HPDE6-E6E7 (cell line): ENCODE measurements around the gene IMPA2.

ENCODE experiments used
- DNase-seq: peaks from one replicate; pipeline ENCODE4 v3.0.0; 2011; ENCODE audit warnings: missing footprints; ENCODE audit errors: extremely low spot score

The IMPA2 gene

DNA sequence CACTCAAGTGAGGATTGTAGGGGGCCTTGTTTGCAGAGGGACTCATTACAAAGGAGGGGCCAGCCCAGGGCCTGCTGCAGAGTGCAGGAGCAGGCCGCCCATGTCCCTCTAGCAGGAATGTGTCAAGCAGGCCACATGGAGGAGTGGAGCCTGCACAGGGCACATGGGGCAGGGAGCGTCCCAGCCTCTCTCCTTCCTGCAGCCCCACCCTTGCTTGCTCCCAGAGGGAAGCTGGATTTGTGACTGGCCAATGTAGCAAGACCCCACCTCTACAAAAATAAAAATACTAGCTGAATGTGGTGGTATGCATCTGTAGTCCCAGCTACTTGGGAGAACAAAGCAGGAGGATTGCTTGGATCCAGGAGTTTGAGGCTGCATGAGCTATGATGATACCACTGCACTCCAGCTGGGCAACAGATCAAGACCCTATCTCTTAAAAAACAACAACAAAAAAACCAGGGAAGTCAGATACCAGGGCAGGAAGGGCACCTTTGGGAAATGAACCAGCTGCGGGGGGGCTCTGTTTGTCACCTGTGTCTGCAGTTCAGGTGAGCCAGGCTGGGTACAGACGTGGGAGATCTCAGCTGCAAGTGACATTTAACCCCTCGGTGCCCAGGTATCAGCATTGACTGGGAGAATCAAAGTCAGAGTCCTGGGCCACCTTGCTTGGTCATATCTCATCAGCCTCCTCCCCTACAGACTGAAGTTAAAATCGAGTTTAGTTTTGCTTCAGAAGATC, 27.7 kb downstream of the IMPA2 start:
- no peak for DNase-seq

- no peak for DNase-seq
Observed at GRCh38 chr18:12009581-12010140, 28.4 kb downstream of the IMPA2 start.

- no peak for DNase-seq
Observed at GRCh38 chr18:12010187-12010802, 29.0 kb downstream of the IMPA2 start.

DNA sequence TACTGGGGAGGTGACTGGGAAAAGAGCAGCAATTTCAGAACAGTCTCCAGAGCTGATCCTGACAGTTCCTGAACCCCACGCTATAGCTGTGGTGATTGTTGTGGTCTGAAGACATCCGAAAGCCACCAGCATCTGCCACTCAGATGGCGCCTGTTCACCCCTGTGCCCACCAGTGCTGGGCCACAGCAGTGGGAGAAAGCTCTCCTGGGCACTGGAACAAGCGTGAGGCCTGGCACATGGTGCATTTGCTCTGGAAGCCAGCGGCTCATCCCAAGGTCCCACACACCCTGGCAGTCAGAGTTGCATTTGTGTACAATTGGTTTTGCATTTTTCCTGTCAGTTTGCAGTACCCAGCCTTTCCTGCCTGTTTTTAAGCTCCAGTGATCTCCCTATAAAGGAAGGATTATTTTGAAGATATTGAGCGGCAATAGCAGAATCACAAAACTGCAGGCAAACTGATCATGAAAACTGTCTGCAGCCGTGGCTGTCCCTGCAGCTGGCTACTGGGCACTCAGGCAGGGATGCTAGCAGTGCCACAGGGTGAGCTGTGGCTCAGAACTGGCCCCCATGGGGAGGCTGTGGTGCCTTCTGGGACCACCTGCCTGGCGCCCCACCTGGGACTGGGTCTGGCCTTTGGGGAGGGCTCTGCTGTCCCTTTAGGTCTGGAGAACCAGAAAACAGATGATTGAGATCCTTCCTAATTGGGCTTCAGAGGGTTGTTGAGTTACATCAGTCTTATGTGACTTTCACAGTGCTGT, 30.1 kb downstream of the IMPA2 start:
- no peak for DNase-seq

DNA sequence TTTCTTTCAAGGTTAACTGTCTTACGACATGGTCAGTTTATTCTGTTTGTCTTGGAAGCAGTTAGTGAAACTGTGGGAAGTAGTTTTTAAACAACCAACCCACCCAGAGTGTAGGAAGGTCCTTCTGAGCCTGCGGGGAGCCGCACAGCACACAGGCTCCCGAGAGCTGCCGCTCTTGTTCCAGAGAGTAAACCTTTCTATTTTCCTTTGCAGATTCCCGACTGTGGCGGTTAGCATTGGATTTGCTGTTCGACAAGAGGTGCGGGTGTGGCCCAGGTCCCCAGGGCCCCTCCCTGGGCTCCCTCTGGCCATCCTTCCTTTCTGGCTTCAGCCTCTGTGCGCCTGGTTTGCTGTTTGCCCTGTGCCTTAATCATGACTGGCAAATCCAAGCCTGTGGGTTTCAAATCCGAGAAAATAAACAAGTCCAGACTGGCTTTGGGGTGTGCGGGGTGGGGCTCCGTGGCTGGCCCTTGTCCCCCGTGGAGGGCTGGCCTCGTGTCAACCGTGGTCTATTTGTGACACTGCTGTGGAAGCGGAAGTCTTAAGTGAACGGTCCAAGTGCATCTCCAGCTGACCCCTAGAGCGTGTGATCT, 30.7 kb downstream of the IMPA2 start:
- DNase-seq = no peak

GRCh38 chr18:12012697-12013096, 31.4 kb downstream of the IMPA2 start:
- DNase-seq = no peak

GRCh38 chr18:12013186-12013916, 32.0 kb downstream of the IMPA2 start:
- DNase-seq = no peak

DNA sequence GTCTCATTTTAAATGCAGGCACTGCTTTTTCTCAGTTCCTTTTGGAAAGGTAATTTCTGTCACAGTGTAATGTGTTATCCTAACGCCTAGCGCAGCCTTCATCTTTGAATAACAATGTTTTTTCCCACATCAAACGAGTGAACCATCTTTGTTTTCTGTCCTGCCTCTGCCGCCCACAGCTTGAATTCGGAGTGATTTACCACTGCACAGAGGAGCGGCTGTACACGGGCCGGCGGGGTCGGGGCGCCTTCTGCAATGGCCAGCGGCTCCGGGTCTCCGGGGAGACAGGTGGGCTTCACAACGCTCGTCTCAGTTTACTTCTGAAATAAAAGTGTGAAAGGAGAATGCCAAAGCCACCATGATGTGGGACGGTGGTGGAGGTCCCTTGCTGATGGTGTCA, 32.8 kb downstream of the IMPA2 start:
- no peak for DNase-seq

DNA sequence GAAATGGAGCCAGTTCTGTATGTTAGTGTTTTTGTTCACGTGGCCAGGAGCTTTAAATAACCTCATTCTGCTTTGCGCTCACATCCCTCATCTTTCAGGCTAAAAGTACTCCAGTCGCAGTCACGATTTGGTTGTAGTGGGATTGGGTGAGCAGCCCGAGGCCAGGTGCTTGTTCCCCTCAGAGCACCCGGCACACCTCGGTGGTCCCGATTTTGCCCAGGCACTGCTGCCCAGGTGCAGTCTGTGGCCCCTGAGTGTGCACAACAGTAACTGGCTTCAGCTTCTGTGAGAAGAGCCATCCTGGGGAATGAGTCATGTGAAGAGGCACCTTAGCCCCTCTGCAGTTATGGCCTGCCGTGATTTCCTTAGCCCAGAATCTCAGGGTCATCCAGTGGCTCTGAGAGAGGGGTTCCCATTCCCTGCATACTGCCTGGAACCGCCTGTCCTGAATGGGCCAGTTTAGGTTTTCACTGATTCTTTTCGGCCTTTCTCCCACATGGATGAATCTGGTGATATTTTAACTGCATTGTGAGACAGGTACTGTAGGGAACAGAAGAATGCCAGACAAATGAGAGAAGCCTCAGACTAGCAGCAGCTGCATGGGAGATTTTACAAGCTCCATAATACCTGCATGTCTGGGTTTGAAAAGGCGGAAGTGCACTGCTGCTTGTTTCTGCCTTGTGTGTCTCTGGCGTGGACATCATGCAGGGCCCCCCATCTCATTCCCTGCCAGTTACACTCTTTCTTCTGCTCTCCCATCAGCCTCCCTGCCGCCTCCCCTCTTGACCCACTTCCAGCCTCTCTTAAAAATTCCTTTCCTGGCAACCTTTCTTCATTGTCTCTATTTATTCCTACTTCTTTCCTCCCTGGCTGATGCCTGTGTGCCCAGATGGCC, 33.5 kb downstream of the IMPA2 start:
- DNase-seq = no peak

GRCh38 chr18:12015416-12016062, 34.2 kb downstream of the IMPA2 start:
- DNase-seq = no peak

DNA sequence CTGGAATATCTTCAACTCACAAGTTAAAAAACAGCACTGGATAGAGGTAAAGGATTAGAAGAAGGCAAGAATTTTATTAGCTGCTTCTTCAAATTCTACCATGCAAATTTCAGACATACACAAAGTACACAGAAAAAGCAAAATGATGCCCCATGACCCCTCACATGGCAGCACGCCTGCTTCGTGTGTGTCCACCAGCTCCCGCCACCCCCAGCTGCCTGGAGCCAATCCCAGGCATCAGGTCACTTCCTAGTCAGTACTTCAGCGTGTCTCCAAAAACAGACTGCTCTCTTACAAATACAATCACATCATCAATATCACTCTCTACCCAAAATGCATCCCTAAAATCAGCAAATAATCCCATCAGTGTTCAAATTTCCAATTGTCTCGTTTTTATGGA, 35.8 kb downstream of the IMPA2 start:
- DNase-seq = no peak

DNA sequence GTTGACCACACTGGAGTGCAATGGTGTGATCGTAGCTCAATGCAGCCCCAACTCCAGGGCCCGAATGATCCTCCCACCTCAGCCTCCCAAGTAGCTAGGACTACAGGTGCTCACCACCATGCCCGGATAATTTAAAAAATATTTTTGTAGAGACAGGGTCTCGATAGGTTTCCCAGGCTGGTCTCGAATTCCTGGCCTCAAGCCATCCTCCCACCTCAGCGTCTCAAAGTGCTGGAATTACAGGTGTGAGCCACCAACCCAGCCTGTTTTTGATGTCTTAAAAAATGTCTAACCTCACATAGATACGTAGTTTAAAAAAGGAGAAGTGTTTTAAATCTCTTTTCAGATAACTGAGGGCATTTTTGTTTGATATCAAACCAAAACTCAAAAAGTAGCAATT, 37.6 kb downstream of the IMPA2 start:
- no peak for DNase-seq

- no peak for DNase-seq
Observed at GRCh38 chr18:12021077-12021476, 39.8 kb downstream of the IMPA2 start.

DNA sequence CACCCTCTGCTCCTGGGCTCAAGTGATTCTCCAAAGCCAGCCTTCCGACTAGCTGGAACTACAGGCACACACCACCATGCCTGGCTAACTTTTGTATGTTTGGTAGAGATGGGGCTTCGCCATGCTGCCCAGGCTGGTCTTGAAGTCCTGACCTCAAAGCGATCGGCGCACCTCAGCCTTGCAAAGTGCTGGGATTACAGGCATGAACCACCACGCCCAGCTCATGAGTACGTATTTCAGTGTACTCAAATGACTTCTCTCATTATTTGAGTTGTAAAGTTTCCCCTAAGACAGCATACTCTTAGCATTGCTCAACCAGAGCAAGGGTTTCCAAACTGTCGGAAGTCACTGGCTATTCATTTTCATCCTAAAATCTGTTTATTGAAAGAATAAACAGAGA, 40.3 kb downstream of the IMPA2 start:
- no peak for DNase-seq

- no peak for DNase-seq
Observed at GRCh38 chr18:12023375-12023774, 42.1 kb downstream of the IMPA2 start.

- DNase-seq = no peak
Observed at GRCh38 chr18:12026562-12026961, 45.3 kb downstream of the IMPA2 start.

DNA sequence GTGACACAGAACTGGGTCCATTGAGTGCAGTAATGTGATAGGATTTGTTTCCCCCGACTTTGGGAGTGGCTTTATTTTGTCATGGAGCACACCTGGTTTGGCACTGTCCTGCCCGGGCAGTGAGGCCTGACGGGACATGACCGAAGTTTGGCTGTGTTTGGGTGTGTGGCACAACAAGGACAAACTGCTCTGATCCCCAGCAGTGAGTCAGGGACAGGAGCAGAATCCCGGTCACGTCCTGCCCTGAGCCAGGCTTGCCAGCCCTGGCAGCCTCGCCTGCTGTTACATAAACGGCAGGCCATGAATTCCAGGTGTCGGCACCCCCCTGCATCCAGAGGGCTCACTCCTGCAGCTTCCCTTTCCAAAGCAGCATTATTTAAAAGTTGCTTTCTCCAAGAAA, 45.7 kb downstream of the IMPA2 start:
- DNase-seq = no peak

DNA sequence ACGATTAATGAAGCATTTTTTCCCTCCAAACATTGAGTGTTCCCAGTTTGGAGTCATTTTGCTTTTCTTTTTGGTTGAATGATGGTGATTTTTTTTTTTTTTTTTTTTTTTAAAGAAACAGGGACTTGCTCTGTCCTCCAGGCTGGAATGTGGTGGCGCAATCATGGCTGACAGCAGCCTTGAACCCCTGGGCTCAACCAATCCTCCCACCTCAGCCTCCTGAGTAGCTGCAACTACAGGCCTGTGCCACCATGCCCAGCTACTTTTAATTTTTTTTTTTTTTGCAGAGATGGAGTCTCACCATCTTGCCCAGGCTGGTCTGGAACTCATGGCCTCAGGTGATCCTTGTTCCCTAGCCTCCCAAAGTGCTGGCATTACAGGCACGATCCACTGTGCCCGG, 46.2 kb downstream of the IMPA2 start:
- DNase-seq = no peak

DNA sequence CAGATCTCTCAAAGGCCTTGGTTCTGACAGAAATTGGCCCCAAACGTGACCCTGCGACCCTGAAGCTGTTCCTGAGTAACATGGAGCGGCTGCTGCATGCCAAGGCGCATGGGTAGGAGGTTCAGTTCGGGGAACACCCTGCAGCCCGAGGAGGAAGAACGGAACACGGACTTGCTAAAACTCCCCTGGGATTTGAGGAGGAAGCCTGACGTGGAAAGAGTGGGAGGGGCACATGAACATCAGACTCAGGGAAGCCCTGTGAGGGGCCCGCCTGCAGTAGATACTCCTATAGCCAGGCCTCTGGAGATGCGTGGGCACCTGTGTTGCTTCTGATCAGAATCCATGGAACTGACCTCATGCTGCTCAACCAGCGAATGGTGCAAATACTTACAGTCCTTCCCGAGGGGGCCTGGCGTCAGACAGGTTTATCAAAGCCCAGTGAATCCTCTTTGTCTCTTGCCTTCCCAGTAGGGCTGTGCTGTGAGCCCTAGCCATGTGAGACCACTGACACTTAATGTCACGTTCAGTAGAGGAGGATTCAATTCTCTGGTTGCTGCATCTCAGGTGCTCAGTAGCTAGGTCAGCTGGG, 46.8 kb downstream of the IMPA2 start:
- DNase-seq = no peak

DNA sequence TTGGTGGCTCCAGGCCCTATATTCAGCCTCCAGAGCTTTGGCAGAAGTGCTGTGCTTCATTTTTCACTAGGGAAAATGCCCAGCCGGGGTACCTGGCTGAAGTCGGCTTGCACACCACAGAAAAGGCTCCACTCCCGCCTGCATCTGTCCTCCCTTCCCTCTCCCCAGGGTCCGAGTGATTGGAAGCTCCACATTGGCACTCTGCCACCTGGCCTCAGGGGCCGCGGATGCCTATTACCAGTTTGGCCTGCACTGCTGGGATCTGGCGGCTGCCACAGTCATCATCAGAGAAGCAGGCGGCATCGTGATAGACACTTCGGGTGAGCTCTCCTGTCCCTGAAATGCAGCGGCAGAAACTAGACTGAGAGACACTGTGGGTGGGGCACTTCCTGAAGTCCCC, 47.4 kb downstream of the IMPA2 start:
- DNase-seq = no peak
